NAMALWA (cell line): ENCODE measurements around the gene ZIC5.
A peak's percentile ranks its signal among the peaks of the same experiment; 100 is the strongest.

ENCODE experiments used
- DNase-seq: peaks from one replicate; pipeline ENCODE4 v3.0.0-alpha.2; 2015; ENCODE audit warnings: low spot score

ZIC5 gene

GRCh38 chr13:99971576-99972189 is at the start of gene ZIC5:
Gene ZIC5 (minus strand): TSS chr13:99971767. CDS start chr13:99971603, 164 bp downstream.
- no peak for DNase-seq

GRCh38 chr13:100019780-100020356 is 48.3 kb upstream of the ZIC5 start:
- no peak for DNase-seq

- no peak for DNase-seq
These were observed 43.1 kb upstream of the ZIC5 start for GRCh38 chr13:100014621-100015020.

GRCh38 chr13:99998261-99998660 is 26.7 kb upstream of the ZIC5 start:
- no peak for DNase-seq

GRCh38 chr13:99997702-99998214 is 26.2 kb upstream of the ZIC5 start:
- no peak for DNase-seq

- DNase-seq, result no peak
These were observed 24.9 kb upstream of the ZIC5 start for GRCh38 chr13:99996381-99996973.

GRCh38 chr13:99995589-99996380 is 24.2 kb upstream of the ZIC5 start:
- DNase-seq, result no peak

GRCh38 chr13:99995104-99995588 is 23.6 kb upstream of the ZIC5 start:
- DNase-seq, result no peak

- no peak for DNase-seq
These were observed 23.1 kb upstream of the ZIC5 start for GRCh38 chr13:99994638-99995020.

GRCh38 chr13:99993660-99994637 is 22.4 kb upstream of the ZIC5 start:
- no peak for DNase-seq

GRCh38 chr13:99992949-99993351 is 21.4 kb upstream of the ZIC5 start:
- peak; percentile 30 for DNase-seq

GRCh38 chr13:99991828-99992775 is 20.5 kb upstream of the ZIC5 start:
- DNase-seq, result no peak

GRCh38 chr13:99991013-99991827 is 19.7 kb upstream of the ZIC5 start:
- no peak for DNase-seq

- no peak for DNase-seq
These were observed 18.8 kb upstream of the ZIC5 start for GRCh38 chr13:99990126-99990977.

- DNase-seq, result no peak
These were observed 17.9 kb upstream of the ZIC5 start for GRCh38 chr13:99989276-99990125.

GRCh38 chr13:99988529-99989275 is 17.1 kb upstream of the ZIC5 start:
- DNase-seq, result no peak
